ENCODE data around the gene BRAT1.
"Not testable (repeated sequence)": the region's sequence is repeated elsewhere in the genome, so short reads cannot be mapped to it uniquely, and the experiment has no call there.

The BRAT1 gene

GRCh38 chr7:2532816-2533215, 22.5 kb downstream of the BRAT1 start:
- not testable (repeated sequence) for H3K9me3 ChIP-seq (ENCODE audit: control insufficient read depth, insufficient read depth, low read length); H3K4me3 ChIP-seq (ENCODE audit: low read depth, low read length); H3K27me3 ChIP-seq (ENCODE audit: control insufficient read depth, insufficient read depth, low read length); H3K27ac ChIP-seq (ENCODE audit: low read depth, low read length); H3K9ac ChIP-seq (ENCODE audit: low read depth, low read length)
- peaks cover 20% of the 10 kb centered on the region for H3K4me1 ChIP-seq (ENCODE audit: control insufficient read depth, insufficient read depth, low read length)
- peaks cover 12% of the 10 kb centered on the region for H3K36me3 ChIP-seq (ENCODE audit: control insufficient read depth, insufficient read depth, low read length)

- Histone ChIP-seq H3K4me1 (ENCODE audit: control insufficient read depth, insufficient read depth, low read length) (peaks cover 24% of the 10 kb centered on the region), H3K36me3 (ENCODE audit: control insufficient read depth, insufficient read depth, low read length) (peaks cover 13% of the 10 kb centered on the region)
- not testable (repeated sequence) for H3K27me3 ChIP-seq (ENCODE audit: control insufficient read depth, insufficient read depth, low read length); H3K9ac ChIP-seq (ENCODE audit: low read depth, low read length); H3K4me3 ChIP-seq (ENCODE audit: low read depth, low read length); H3K27ac ChIP-seq (ENCODE audit: low read depth, low read length); H3K9me3 ChIP-seq (ENCODE audit: control insufficient read depth, insufficient read depth, low read length)
These were observed 23.0 kb downstream of the BRAT1 start for GRCh38 chr7:2532199-2532772.

- not testable (repeated sequence) for H3K4me3 ChIP-seq (ENCODE audit: low read depth, low read length); H3K9me3 ChIP-seq (ENCODE audit: control insufficient read depth, insufficient read depth, low read length); H3K27ac ChIP-seq (ENCODE audit: low read depth, low read length); H3K9ac ChIP-seq (ENCODE audit: low read depth, low read length); H3K27me3 ChIP-seq (ENCODE audit: control insufficient read depth, insufficient read depth, low read length)
- Histone ChIP-seq H3K4me1 (ENCODE audit: control insufficient read depth, insufficient read depth, low read length) (peaks cover 24% of the 10 kb centered on the region), H3K36me3 (ENCODE audit: control insufficient read depth, insufficient read depth, low read length) (peaks cover 18% of the 10 kb centered on the region)
These were observed 23.6 kb downstream of the BRAT1 start for GRCh38 chr7:2531796-2532110.

- not testable (repeated sequence) for H3K9ac ChIP-seq (ENCODE audit: low read depth, low read length)
These were observed 24.1 kb downstream of the BRAT1 start for GRCh38 chr7:2530994-2531795.

GRCh38 chr7:2530071-2530987, 25.0 kb downstream of the BRAT1 start:
- Histone ChIP-seq H3K36me3 (ENCODE audit: control insufficient read depth, insufficient read depth, low read length) (peaks cover 32% of the 10 kb centered on the region), H3K9me3 (ENCODE audit: control insufficient read depth, insufficient read depth, low read length) (no peaks in the 10 kb centered on the region), H3K4me1 (ENCODE audit: control insufficient read depth, insufficient read depth, low read length) (peaks cover 33% of the 10 kb centered on the region), H3K4me3 (ENCODE audit: low read depth, low read length) (no peak overlapping the region), H3K27ac (ENCODE audit: low read depth, low read length) (peak overlapping the region; percentile 47), H3K9ac (ENCODE audit: low read depth, low read length) (no peak overlapping the region), H3K27me3 (ENCODE audit: control insufficient read depth, insufficient read depth, low read length) (no peaks in the 10 kb centered on the region)

More at GRCh38 chr7:2530994-2531795, 24.1 kb downstream of the BRAT1 start:
- H3K27me3 ChIP-seq (ENCODE audit: control insufficient read depth, insufficient read depth, low read length); H3K4me3 ChIP-seq (ENCODE audit: low read depth, low read length); H3K9me3 ChIP-seq (ENCODE audit: control insufficient read depth, insufficient read depth, low read length): not testable (repeated sequence)
- peak overlapping the region; percentile 47 for H3K27ac ChIP-seq (ENCODE audit: low read depth, low read length)
- peaks cover 25% of the 10 kb centered on the region for H3K4me1 ChIP-seq (ENCODE audit: control insufficient read depth, insufficient read depth, low read length)
- H3K36me3 ChIP-seq (ENCODE audit: control insufficient read depth, insufficient read depth, low read length): peaks cover 23% of the 10 kb centered on the region

GRCh38 chr7:2529161-2530070, 25.9 kb downstream of the BRAT1 start:
- no peak overlapping the region for H3K27ac ChIP-seq (ENCODE audit: low read depth, low read length)
- peaks cover 33% of the 10 kb centered on the region for H3K36me3 ChIP-seq (ENCODE audit: control insufficient read depth, insufficient read depth, low read length)
- peaks cover 40% of the 10 kb centered on the region for H3K4me1 ChIP-seq (ENCODE audit: control insufficient read depth, insufficient read depth, low read length)
- H3K4me3 ChIP-seq (ENCODE audit: low read depth, low read length): no peak overlapping the region
- no peaks in the 10 kb centered on the region for H3K9me3 ChIP-seq (ENCODE audit: control insufficient read depth, insufficient read depth, low read length)
- no peaks in the 10 kb centered on the region for H3K27me3 ChIP-seq (ENCODE audit: control insufficient read depth, insufficient read depth, low read length)
- no peak overlapping the region for H3K9ac ChIP-seq (ENCODE audit: low read depth, low read length)

- Histone ChIP-seq H3K27me3 (ENCODE audit: control insufficient read depth, insufficient read depth, low read length) (no peaks in the 10 kb centered on the region), H3K4me1 (ENCODE audit: control insufficient read depth, insufficient read depth, low read length) (peaks cover 48% of the 10 kb centered on the region), H3K9ac (ENCODE audit: low read depth, low read length) (no peak overlapping the region), H3K9me3 (ENCODE audit: control insufficient read depth, insufficient read depth, low read length) (no peaks in the 10 kb centered on the region), H3K4me3 (ENCODE audit: low read depth, low read length) (no peak overlapping the region), H3K36me3 (ENCODE audit: control insufficient read depth, insufficient read depth, low read length) (peaks cover 33% of the 10 kb centered on the region), H3K27ac (ENCODE audit: low read depth, low read length) (peak overlapping the region; percentile 78)
These were observed 26.7 kb downstream of the BRAT1 start for GRCh38 chr7:2528481-2529095.

- Histone ChIP-seq H3K4me1 (ENCODE audit: control insufficient read depth, insufficient read depth, low read length) (peaks cover 56% of the 10 kb centered on the region), H3K4me3 (ENCODE audit: low read depth, low read length) (no peak overlapping the region), H3K27ac (ENCODE audit: low read depth, low read length) (peak overlapping the region; percentile 78), H3K36me3 (ENCODE audit: control insufficient read depth, insufficient read depth, low read length) (peaks cover 33% of the 10 kb centered on the region), H3K27me3 (ENCODE audit: control insufficient read depth, insufficient read depth, low read length) (no peaks in the 10 kb centered on the region), H3K9ac (ENCODE audit: low read depth, low read length) (no peak overlapping the region), H3K9me3 (ENCODE audit: control insufficient read depth, insufficient read depth, low read length) (no peaks in the 10 kb centered on the region)
These were observed 27.5 kb downstream of the BRAT1 start for GRCh38 chr7:2527505-2528467.

- Histone ChIP-seq H3K4me3 (ENCODE audit: low read depth, low read length) (no peak overlapping the region), H3K4me1 (ENCODE audit: control insufficient read depth, insufficient read depth, low read length) (peaks cover 63% of the 10 kb centered on the region), H3K9me3 (ENCODE audit: control insufficient read depth, insufficient read depth, low read length) (no peaks in the 10 kb centered on the region), H3K9ac (ENCODE audit: low read depth, low read length) (no peak overlapping the region), H3K27me3 (ENCODE audit: control insufficient read depth, insufficient read depth, low read length) (peaks cover 3% of the 10 kb centered on the region; the same call in 1 of the 2 replicates), H3K27ac (ENCODE audit: low read depth, low read length) (peak overlapping the region; percentile 73), H3K36me3 (ENCODE audit: control insufficient read depth, insufficient read depth, low read length) (peaks cover 33% of the 10 kb centered on the region)
These were observed 28.4 kb downstream of the BRAT1 start for GRCh38 chr7:2526659-2527504.
